HL-60 (cell line): ENCODE measurements around the gene SLCO4A1.

Experiments used
- DNase-seq, 2 experiments: peaks; one replicate each; pipeline ENCODE4 v3.0.0-alpha.2; 2010 to 2020; ENCODE audit warnings: low read depth in 1 of 2, low spot score in 1 of 2
- H3K27ac ChIP-seq: fragments of 250-450 bp; sonication (Bioruptor Pico); replicated peaks from 2 replicates; pipeline ENCODE4 v1.5.1; 2020; ENCODE audit warnings: mild to moderate bottlenecking, moderate library complexity
- H3K27me3 ChIP-seq: fragments of 250-450 bp; sonication (Bioruptor Pico); 2 replicates; pipeline ENCODE4 v1.5.1; 2021; ENCODE audit warnings: mild to moderate bottlenecking, moderate library complexity; ENCODE audit not compliant: insufficient read depth, poor library complexity, severe bottlenecking
- H3K4me3 ChIP-seq: replicated peaks from 2 replicates; pipeline ENCODE4 v1.5.1; 2011; ENCODE audit warnings: mild to moderate bottlenecking, control low read depth, low read length; ENCODE audit not compliant: insufficient read depth
- GABPA ChIP-seq: IDR thresholded peaks from 2 replicates; pipeline ENCODE4 v1.6.1; 2012; ENCODE audit warnings: low read depth
- POLR2AphosphoS5 ChIP-seq: IDR thresholded peaks from 2 replicates; pipeline ENCODE4 v1.6.1; 2012; ENCODE audit warnings: low read depth
- SPI1 ChIP-seq: IDR thresholded peaks from 2 replicates; pipeline ENCODE4 v1.6.1; 2012; ENCODE audit warnings: low read depth, mild to moderate bottlenecking, borderline replicate concordance
- TF ChIP-seq, protein P1 (sequence below): IDR thresholded peaks from one replicate; pipeline ENCODE4 v1.5.1; 2011; ENCODE audit warnings: low read length, control low read depth, inconsistent platforms; ENCODE audit not compliant: insufficient read depth
- TF ChIP-seq, protein P2 (sequence below): IDR thresholded peaks from 2 replicates; pipeline ENCODE4 v1.6.1; 2012; ENCODE audit warnings: low read depth; ENCODE audit not compliant: insufficient replicate concordance

The SLCO4A1 gene

DNA sequence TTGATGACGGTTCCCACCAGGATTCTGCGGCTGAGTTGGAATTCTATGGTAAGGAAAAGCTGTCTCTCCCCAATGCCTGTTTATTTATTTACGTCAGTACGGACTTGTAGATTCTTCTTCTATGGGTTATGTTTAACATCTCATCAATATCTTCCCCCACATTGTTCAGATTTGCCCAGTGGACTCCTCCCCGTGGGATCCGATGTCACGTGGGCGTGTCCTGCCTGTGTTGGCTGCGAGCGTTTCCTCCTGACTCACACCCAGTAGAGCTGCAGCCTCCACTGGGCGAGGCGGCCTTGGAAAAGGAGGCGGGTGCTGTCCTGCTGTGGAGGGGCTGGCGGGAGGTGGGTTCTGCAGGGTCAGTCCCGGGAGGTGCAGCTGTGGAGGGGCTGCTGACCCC is 46.8 kb upstream of the SLCO4A1 start:
- no peak for DNase-seq
- TF ChIP-seq GABPA: no peak
- TF ChIP-seq, protein P1, sequence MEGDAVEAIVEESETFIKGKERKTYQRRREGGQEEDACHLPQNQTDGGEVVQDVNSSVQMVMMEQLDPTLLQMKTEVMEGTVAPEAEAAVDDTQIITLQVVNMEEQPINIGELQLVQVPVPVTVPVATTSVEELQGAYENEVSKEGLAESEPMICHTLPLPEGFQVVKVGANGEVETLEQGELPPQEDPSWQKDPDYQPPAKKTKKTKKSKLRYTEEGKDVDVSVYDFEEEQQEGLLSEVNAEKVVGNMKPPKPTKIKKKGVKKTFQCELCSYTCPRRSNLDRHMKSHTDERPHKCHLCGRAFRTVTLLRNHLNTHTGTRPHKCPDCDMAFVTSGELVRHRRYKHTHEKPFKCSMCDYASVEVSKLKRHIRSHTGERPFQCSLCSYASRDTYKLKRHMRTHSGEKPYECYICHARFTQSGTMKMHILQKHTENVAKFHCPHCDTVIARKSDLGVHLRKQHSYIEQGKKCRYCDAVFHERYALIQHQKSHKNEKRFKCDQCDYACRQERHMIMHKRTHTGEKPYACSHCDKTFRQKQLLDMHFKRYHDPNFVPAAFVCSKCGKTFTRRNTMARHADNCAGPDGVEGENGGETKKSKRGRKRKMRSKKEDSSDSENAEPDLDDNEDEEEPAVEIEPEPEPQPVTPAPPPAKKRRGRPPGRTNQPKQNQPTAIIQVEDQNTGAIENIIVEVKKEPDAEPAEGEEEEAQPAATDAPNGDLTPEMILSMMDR: no peak
- TF ChIP-seq, protein P2, sequence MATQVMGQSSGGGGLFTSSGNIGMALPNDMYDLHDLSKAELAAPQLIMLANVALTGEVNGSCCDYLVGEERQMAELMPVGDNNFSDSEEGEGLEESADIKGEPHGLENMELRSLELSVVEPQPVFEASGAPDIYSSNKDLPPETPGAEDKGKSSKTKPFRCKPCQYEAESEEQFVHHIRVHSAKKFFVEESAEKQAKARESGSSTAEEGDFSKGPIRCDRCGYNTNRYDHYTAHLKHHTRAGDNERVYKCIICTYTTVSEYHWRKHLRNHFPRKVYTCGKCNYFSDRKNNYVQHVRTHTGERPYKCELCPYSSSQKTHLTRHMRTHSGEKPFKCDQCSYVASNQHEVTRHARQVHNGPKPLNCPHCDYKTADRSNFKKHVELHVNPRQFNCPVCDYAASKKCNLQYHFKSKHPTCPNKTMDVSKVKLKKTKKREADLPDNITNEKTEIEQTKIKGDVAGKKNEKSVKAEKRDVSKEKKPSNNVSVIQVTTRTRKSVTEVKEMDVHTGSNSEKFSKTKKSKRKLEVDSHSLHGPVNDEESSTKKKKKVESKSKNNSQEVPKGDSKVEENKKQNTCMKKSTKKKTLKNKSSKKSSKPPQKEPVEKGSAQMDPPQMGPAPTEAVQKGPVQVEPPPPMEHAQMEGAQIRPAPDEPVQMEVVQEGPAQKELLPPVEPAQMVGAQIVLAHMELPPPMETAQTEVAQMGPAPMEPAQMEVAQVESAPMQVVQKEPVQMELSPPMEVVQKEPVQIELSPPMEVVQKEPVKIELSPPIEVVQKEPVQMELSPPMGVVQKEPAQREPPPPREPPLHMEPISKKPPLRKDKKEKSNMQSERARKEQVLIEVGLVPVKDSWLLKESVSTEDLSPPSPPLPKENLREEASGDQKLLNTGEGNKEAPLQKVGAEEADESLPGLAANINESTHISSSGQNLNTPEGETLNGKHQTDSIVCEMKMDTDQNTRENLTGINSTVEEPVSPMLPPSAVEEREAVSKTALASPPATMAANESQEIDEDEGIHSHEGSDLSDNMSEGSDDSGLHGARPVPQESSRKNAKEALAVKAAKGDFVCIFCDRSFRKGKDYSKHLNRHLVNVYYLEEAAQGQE: no peak
- no peak for TF ChIP-seq POLR2AphosphoS5
- TF ChIP-seq SPI1: no peak
- H3K4me3 ChIP-seq: no peak overlapping the region
- no peaks in the 10 kb centered on the region for H3K27me3 ChIP-seq
- H3K27ac ChIP-seq: no peak overlapping the region

DNA sequence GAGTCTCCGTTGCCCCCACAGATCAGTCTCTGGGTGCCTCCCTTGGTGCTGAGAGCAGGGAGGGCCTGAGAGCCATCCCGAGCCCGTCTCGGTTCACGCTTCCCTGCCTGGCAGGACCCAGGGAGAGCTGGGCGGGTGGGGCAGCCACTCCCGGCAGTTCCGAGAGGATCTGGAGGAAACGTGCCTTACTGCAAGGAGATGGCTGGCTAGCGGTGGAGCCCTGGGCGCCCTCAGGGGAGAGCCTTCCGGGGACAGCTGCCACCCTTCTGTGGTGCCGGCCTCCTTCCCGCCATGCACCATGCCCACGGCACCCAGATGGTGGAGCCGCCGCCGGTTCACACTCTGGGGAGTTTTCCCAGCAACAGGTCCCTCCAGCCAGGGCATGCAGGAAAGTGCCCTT is 45.8 kb upstream of the SLCO4A1 start:
- no peak overlapping the region for H3K4me3 ChIP-seq
- no peak overlapping the region for H3K27ac ChIP-seq
- H3K27me3 ChIP-seq: no peaks in the 10 kb centered on the region
- no peak for DNase-seq
- TF ChIP-seq, protein P2: no peak
- TF ChIP-seq, protein P1: no peak
- TF ChIP-seq GABPA (no peak), POLR2AphosphoS5 (no peak), SPI1 (no peak)

DNA sequence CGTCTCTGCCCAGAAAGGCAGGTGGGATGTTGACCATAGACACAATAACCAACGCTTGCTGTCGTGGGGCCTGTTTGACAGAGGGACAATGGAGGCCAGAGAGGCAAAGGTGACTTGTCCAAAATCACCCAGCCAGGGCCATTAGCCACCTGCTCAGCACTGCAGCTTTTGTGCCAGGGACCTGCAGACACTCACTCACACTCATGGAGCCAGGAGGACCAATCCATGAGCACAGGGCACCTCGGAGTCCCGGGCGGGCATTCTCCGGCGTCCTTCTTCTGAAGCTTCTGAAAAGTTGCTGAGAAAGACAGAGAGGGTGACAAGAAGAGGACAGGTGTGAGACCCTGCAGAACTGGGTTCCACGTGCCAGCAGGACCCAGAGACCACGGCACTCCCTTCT is 45.4 kb upstream of the SLCO4A1 start:
- no peak for DNase-seq
- H3K4me3 ChIP-seq: no peak overlapping the region
- TF ChIP-seq SPI1 (no peak), GABPA (no peak), POLR2AphosphoS5 (no peak)
- TF ChIP-seq, protein P1: no peak
- TF ChIP-seq, protein P2: no peak
- H3K27me3 ChIP-seq: no peaks in the 10 kb centered on the region
- no peak overlapping the region for H3K27ac ChIP-seq
